ENCODE measurements around the gene FLYWCH2.

FLYWCH2 gene

DNA sequence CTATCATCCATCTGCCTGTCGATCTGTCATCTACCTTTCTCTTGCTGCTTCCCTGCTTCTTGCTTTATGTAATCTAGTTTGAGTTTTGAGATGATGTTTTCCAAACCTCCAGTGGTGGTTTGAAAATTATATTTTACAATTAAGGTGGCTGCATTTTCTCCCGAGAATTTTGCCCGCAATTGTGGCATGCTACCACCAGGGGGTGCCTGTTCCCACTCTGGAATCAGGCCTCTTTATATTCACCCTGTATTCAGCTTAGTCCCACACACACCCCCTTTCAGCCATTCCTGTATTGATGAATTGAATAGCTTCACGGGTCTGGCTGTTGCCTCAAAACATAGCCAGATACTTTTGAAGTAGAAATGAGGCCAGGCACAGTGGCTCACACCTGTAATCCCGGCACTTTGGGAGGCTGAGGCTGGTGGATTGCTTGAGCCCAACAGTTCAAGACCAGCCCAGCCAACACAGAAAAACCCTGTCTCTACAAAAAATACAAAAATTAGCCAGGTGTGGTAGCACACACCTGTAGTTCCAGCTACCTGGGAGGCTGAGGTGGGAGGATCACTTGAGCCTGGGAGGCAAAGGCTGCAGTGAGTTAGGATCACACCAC, 28.2 kb upstream of the FLYWCH2 start:
- no peak for DNase-seq

DNA sequence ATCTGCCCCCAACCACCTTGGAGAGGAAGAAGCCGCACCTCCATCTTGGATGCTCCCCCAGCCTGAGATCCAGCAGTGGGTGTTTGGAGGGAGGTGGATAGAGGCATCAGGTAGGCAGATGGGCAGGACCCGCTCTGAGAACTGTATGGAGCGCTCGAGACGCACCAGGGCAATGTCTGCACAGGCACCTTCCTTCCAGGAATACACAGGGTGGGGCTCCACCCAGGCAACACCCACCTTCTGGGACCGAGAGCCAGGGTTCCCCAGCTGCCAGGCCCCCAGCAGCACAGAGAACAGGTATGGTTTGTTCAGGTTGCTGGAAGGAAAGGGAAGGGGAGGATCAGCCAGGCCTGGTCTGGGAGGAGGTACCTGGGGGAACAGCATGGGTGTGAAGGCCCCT, 27.5 kb upstream of the FLYWCH2 start:
- DNase-seq, result no peak

DNA sequence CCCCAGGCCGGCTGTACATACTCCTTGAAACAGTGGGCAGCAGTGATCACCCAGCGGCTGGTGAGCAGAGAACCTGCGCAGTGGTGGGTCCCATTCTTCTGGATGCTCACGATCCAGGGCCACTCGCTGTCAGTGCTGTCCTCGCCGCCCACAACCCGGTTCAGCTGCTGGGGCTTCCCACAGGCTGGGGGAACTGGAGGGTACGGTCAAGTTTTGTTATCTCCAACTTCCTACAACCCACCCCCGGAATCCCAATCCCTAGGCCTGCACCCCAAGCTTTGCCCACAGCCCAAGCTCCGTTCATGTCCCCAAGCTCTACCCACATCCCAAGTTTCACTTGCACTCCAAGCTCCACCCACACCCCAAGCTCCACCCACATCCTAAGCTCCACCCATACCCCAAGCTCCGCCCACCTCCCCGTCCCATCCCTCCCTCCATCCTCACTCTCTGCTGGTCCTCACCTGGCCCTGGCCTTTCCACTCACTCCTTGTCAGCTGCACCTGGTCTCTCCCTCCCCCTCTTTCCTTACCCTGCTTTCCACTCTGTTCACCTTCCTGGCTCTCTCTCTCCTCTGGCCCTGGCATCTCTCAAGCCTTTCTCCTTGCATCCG, 26.8 kb upstream of the FLYWCH2 start:
- DNase-seq, result no peak

DNA sequence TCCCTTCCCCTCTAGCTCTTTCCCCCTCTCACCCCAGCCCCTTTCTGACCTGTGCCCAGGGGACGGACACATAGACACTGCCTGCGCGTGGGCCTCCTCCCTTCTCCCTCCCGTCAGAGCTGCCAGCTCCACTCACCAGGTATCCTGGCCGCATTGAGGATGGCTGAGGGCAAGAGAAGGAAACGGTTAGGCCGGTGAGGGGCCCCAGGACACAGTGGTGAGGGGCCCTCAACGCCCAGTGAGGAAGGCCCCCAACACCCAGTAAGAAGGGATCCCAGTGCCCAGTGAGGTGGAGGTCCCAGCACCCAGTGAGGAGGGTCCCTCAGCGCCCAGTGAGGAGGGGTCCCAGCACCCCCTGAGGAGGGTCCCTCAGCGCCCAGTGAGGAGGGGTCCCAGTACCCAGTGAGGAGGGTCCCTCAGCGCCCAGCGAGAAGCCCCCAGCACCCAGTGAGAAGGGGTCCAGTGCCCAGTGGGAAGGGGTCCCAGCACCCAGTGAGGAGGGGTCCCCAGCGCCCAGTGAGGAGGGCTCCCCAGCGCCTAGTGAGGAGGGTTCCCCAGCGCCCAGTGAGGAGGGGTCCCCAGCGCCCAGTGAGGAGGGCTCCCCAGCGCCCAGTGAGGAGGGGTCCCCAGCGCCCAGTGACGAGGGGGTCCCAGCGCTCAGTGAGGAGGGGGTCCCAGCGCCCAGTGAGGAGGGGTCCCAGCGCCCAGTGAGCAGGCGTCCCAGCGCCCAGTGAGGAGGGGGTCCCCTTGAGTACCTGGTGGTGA, 26.1 kb upstream of the FLYWCH2 start:
- no peak for DNase-seq

DNA sequence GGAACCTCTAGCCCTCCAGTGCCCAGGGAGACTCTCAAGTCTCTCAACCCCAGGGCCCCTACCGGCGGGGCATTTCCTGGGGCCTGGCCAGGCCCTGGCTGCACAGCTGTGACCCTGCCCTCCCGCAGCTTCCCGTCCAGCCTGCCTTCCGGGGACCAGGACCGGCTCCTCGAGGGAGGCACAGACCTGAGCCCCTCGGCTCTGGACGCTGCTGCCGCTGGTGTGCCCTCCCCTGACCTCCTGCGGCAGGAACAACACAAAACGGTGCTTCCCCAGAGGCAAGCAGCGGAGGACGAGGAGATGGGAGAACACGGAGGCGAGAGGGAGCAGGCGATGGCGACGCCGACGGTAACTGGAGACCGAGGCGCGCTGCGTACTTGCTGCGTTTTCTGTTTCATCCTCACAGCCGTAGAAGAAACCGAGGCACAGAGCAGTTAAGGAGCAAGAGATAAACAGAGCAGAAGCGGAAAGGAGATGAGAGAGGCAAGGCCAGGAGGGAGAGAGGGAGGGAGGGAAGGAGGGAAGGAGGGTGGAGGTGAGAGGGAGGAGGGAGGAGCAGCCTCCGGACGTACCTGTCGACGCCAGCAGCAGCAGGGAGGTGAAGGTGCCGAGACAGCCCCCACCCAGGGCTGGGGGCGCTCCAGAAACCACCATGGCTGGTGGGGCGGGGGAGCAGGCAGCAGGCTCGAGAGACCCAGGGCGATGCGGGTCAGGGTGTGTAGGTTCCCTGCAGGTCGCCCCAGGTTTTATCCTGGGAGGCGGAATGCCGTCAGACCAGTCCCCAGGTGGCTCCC, 25.4 kb upstream of the FLYWCH2 start, which contains the start of gene PRSS22:
TSS of gene PRSS22 (minus strand) at position 720 of the 794 bp plus-strand sequence. CDS start at position 654, 66 bp downstream.
- no peak for DNase-seq

DNA sequence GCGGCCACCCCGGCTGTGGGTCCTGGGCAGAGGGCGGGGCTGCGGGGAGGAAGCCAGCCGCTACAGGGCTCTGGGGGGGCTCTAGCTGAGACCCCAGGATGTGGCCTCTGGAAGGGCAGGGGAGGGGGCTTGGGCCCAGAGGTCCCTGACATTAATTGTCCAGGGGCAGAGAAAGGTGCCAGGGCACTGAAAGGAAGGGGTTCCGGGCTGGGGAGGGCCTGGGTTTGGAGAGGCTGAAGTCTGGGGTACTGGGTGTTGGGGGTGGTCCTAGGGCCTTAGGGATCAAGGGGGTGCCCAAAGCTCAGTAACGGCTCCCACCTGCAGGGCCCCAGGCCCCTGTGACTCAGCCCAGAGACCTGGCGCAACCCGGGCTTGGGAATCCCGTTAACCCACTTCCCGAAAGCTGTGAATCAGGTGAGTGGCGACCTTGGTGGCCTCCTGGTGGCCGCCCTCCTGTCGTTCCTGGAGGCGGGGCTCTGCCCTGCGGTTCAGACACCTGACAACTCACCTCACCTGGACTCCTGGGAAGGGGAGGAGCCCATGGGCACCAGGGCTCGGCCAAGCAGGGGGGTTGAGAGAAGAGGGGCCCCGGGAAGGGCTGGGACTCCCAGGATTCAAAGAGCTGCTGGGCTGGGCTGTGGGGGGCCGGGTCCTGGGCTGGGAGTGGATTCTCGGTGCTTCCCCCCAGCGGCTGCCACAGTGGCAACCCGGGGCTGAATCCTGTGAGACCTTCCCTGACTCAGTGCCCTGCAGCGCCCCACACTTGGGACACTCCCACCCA, 24.6 kb upstream of the FLYWCH2 start:
- DNase-seq, result no peak

DNA sequence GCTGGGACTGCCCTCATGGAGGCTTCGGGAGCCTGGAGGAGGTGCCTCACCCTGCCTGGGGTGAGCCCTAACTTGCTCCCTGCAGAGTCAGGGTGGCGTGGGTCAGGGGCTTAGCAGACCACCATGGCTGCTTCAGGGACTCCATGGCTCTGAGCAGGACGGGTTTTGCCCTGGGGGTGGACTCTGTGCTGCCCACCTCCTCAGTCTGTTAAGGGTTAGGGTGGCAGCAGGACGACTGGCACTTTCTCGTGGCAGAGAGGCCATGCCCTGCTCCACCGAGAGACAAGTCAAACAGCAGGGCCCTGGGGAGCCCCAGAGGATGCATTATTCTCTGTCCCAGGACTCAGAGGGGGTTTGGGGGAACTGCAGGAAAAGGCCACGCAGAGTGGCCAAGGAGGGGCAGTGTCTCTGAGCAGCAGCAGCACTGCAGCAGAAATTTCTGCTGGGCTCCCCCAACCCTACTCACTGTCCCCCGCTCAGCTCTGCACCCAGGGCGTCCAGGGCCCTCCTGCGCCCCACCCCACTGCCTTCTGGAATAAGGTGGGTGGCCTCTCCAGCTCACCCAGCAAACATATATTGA, 23.2 kb upstream of the FLYWCH2 start:
- DNase-seq, result no peak

DNA sequence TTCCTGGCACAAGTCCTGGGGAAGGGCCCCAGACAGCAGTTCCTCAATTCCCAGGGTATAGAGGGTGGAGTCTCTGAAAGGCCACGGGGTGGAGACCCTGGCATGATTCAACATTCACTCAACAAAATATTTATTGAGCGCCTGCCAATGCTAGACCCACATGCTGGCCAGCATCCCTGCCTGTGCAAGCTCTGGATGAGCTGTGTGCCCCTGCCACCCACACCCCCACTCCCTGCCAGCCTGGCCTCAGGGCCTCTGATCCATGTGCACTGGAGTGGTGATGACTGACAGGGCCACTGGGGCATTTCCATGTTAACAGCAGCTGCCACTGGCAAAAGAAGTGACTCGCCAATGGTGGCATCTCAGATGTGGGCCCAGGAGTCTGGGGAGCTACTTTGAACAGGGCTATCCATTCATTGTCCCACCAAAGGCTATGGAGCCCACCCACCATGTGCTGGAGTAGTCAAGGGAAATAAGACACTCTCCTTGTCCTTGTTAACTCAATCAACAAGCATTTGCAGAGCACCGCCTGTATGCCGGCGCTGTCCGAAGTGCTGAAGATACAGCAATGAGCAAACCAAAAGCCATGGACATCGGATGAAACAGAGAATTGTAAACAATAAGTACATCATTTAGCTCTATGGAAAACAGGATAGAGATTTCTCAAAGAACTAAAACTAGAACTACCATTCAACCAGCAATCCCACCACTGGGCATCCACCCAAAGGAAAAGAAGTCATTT, 22.0 kb upstream of the FLYWCH2 start:
- DNase-seq, result no peak

DNA sequence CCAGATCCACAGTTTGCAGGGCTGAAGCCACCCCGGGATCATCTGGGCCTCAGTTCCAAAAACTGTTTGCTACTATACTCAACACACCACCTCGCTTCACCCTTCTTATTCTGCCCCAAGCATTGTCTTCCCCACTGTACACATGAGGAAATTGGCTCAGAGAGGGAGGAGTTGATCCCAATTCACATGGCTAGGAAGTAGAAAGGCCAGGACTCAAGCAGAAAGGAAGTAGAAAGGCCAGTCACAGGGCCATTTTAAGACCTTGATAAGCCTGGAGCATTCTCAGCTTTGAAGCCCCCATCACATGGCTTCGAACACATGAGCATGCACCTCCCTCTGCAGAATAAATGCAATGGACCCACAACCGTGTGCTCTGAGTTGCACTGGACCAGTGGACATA, 17.4 kb upstream of the FLYWCH2 start:
- DNase-seq, result no peak

DNA sequence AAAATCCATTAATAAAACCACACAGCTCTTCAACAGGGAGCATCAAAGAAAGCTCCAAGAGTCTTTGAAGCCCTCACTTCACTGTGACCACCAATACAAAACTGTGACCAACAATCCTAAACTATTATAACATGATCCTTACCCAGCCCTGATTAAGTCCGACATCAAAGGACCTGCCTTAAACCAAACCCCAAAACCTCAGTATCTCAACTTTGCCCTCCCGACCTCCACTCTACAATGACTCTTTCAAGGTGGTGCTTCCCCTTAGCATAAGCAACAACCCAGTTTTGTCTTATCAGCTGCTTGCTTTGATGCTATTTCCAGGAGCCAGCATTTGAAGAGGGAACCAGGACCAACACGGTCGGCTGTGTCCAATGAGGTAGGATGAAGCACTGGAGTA, 16.6 kb upstream of the FLYWCH2 start:
- no peak for DNase-seq

DNA sequence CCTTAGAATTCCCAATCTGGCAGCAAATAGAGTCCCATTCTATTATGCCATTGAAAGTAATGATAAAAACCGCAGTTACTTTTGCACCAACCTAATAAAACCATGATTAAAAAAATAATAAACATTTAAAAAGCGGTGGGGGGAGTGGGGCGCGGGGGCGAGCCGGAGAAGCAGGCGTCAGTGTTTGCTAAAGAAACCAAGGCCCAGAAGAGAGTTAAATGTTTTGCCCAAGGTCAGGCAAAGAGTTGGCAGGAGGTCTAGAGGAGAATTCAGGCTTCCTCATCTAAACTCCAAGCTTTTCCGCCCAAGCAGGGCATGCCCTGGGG, 15.4 kb upstream of the FLYWCH2 start:
- DNase-seq, result no peak

DNA sequence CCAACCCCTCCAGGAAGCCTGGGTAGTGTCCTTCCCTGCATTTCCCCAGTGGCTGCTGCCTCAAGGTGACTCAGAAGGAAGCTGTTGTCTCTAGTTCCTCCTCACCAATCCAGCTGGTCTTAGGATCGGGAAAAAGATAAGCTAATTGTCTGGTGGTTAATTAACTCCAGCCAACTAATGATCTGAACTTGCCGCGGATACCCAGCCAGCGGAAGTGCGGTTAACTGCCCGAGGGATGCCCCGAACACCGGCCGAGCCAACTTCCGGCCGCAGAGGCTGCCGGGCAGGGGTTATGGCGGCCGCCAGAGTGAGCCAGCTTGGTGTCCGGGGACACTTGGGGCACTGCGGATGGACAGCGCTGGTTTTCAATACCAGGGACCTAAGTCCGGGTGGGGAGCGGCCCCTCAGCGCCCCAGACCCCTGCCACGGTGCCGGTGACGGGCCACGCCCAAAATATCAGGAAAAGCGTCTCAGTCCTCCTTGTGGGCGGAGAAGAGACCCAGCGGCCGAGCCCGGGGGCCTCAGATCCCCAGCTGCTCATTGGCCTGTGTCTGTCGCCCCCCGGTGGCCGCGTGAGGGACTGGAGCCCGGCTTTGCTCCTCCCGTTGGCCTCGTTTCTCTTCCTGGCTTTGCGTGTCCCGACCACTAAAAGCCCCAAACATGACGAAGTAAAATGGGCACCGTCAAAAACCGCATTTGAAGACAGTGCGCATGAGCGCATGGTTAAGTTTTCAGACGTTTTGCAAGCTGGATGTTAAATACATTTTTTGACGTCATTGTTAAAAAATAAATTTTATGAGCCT, 14.8 kb upstream of the FLYWCH2 start:
- peak; percentile 94 for DNase-seq

DNA sequence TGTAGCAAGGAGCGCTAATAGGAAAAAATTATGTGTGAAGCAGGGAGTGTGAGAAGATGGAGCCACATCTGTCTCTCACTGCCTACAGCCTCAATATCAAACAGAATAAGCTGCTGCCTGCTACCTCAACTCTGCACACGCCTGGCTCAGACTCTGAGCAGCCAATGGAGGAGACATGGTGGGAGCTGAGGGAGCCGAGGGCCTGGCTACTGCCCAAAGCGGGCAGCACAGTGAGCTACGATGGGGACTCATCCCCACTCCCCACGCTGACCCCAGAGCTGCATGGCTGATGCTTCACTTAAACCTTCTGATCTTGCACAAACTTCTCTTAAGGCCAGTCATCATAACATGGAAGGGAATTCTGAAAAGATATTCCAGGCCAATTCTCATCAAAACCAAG, 11.1 kb upstream of the FLYWCH2 start:
- no peak for DNase-seq

DNA sequence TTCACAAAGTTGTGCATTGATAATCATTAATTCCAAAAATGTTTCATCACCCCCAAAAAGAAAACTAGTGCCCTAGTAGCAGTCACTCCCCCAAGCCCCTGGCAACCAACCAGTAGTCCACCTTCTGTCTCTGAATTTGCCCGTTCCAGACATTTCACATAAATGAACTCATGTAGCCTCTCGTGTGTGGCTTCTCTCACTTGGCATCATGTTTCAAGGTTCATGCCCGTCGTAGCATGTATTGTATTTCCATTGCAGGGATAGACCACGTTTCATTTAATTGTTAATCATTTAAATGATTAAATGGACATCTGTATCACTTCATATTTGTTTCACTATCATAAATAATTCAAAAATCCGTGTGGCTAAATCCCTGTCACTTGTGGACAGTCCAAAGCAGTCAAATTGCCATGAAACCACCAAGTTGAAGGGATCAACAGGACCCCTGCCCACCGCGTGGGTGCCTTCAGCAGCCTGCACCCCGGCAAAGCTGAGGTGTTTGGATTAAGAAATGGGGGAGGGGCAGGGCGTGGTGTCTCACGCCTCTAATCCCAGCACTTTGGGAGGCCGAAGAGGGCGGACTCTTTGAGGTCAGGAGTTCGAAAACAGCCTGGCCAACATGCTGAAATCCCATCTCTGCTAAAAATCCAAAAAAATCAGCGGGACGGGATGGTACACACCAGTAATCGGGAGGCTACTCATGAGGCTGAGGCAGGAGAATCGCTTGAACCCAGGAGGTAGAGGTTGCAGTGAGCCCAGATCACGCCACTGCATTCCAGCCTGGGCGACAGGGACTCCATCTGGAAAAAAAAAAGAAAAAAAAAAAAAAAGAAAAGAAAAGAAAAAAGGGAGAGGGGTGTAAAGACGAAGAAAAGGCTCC, 8.7 kb upstream of the FLYWCH2 start:
- no peak for DNase-seq

DNA sequence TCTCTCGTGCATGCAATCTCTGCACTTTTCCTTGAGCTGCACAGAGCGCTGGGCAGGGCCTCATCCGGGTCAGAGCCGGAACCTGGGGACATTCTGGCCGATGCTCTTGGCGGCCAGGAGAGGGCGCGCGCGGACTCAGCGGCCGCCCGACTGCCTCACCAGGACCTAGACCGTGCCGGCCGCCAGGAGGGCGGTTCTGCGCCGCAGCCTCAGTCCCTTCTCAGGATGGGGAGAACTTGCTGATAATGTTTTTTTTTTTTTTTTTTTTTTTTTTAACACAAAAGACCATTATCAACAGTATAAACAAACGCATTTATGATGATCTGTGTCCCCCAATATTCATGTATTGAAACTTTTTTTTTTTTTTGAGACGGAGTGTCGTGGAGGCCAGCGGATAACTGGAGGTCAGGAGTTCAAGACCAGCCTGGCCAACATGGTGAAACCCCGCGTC, 8.1 kb upstream of the FLYWCH2 start:
- peak; percentile 53 for DNase-seq

DNA sequence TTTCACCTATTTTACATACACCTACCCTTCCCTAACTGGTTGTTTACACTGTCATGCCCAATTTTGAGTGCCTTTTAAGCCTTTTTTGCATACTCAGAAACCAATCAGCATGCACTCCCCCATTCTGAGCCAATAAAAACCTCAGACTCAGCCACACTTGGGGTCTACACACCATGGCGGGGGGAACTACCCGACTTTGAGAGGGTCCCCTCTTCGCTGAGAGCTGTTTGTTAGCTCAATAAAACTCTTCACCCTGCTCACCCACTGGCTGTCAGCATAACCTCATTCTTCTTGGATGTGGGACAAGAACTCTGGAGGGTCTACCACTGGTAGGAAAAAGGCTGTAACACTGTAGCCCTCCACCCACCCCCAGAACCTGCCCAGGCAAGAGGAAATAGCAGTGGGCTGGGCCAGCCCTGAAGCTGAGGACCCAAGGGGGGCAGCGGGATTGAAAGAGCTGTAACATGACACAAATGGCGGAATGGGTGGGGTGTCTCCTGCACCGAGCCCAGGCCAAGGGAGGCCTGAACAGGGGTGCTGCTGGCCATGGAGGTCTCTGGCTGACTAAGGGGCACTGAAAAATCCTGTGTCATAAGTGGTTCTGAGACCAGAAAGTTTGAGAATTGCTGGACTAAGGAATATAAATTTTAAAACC, 3.0 kb upstream of the FLYWCH2 start:
- DNase-seq, result no peak

DNA sequence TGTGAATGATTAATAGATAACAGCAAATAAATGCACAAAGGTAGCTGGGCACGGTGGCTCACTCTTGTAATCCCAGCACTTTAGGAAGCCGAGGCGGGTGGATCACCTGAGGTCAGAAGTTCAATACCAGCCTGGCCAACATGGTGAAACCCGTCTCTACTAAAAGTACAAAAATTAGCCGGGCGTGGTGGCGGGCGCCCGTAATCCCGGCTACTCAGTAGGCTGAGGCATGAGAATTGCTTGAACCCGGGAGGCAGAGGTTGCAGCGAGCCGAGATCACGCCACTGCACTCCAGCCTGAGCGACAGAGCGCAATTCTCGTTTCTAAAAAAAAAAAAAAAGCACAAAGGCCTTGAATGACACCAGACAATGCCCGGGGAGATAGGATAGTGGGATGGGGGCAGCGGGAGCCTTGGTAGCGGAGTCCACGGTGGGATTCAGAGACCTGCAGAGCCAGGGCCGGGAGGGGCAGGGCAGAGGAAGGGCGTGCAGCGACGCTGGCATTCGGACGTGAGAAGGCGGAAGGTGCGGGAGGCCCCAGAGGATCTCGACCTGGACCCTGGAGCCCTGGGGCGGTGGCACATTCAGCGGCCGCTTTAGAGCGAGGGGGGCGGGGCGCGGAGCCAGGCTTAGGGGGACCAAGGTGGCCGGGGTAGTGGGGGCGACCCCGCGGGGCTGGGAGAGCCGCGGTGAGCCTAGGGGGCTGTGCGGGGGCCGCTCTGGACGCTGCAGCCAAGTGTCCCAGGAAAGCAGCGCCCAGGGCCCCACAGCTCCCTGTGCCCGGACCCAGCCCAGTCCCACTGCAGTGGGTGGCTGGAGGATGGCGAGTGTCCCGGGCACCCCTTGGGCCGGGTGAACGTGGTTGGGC, 999 bp upstream of the FLYWCH2 start:
- DNase-seq, result no peak

DNA sequence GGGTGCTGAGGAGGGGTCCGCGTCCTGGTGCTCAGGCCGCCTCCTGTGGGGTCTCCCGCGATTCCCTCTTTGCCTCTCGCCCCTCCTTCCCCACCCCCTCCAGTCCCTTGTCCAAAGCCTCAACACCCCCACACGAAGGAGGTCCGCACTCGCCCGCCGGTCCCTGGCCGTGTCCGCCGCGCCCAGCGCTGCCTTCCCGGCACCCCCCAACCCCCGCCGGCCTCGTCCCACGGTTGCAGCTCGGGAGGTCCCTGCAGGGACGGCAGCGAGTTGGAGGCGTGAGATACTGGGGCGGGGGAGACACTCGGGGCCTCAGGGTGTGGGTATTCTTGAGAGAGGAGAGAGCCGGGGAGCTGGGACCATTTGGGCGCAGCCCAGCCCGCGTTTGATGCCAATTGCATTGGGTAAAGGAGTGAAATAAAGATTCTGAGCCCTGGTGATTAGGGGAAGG, 468 bp downstream of the FLYWCH2 start:
- DNase-seq, result no peak
